Skin epidermis (tissue), 12 donors: ENCODE results near the gene AHNAK2.

Experiments used
- H3K27ac ChIP-seq, 21 experiments: fragments of 200-600 bp; sonication (generic) in 11 of 21; one replicate each; pipeline ENCODE4 v1.5.0; 2020; ENCODE audit warnings: mild to moderate bottlenecking in 3 of 21, inconsistent platforms in 2 of 21, moderate library complexity in 2 of 21
- H3K4me3 ChIP-seq, 7 experiments: fragments of 200-600 bp; sonication (generic) in 2 of 7; one replicate each; pipeline ENCODE4 v1.5.0; 2020; ENCODE audit warnings: inconsistent platforms in 2 of 7, mild to moderate bottlenecking in 2 of 7, moderate library complexity in 1 of 7

The AHNAK2 gene

DNA sequence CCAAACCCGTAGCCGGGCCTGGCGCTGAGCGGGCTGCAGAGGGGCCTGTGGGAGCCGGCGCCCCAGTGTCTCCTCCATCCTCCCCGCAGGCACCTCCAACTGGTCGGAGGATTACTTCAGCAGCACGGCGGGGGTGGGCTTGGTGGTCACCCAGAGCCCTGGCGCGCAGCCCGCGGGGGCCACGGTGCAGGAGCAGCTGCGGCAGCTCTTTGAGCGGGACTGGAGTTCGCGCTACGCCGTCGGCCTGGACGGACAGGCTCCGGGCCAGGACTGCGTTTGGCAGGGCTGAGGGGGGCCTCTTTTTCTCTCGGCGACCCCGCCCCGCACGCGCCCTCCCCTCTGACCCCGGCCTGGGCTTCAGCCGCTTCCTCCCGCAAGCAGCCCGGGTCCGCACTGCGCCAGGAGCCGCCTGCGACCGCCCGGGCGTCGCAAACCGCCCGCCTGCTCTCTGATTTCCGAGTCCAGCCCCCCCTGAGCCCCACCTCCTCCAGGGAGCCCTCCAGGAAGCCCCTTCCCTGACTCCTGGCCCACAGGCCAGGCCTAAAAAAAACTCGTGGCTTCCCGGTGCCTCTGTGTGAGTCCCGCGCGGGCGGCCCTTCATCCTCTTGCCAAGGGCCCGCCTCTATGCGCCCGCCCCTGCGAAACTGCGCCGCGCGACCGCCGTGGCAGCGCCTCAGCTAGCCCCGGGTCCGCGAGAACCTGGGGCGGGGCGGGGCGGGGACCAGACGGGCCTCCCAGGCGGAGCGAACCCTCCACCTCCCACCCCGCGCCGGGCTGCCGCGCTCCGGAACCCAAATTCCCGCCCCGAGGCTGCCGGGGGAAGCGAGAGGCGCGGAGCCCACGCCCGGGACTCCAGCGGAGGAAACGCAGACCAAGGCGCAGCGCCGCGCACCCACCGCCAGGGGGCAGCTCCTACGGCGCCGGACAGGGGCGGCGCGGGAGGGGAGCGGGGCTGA is 45.2 kb downstream of the AHNAK2 start:
- Histone ChIP-seq H3K27ac (peak overlapping the region in 17 of 21 experiments; percentile 1 to 79 (median 52)), H3K4me3 (peak overlapping the region; percentile 41 to 55 (median 52))

DNA sequence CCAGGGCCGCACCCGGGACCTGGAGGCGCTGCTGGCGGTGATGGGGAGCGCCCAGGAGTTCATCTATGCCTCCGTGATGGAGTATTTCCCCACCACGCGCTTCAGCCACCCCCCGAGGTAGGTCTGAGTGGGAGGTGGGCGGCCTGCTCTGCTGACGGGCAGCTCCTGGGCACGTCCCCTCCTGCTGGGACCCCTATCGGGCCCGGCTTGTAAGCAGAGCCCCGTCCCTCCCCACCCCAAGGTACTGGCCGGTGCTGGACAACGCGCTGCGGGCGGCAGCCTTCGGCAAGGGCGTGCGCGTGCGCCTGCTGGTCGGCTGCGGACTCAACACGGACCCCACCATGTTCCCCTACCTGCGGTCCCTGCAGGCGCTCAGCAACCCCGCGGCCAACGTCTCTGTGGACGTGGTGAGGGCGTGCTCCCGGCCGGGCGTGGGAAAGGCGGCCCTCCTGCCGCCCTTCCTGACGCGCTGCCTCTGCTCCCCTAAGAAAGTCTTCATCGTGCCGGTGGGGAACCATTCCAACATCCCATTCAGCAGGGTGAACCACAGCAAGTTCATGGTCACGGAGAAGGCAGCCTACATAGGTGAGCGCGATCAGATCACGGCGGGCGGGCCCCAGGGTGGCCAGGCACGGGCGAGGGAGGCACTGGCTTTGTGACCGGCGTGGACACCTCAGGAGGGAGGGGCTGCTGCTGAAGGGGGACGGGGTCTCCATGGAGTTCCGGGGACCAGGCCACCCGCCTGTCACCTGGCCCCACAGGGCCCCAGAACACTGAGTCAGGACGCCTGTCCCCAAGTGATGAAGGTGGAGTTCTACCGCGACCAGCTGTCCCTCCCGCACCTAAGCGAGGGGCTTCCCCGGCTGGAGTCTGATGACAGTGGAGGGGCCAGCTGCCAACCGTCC is 46.2 kb downstream of the AHNAK2 start:
- Histone ChIP-seq H3K4me3 (peak overlapping the region in 2 of 7 experiments; percentile 44 to 53), H3K27ac (no peak overlapping the region)

DNA sequence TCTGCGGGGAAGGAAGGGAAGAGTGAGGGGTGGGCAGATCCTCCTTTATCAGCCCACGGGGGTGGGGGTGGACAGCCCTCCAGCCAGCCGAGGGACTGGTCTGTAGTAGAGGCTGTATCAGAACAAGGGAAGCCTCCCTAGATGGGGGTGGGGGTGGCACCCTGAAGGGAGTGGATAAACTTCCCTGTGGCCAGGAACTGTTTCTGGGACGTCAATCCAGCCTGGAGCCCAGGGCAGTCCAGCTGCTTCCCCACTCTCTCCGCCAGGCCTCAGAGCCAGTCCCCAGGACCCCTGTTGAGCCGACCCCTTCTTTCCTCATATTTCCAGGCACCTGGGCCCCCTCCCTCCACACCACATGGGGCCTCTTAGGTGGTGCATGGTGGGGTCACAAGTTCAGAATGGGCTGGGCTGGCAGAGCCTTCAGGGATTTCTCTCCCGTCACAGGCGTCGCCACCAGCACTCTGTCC is 46.8 kb downstream of the AHNAK2 start:
- Histone ChIP-seq H3K27ac (no peak overlapping the region), H3K4me3 (no peak overlapping the region)

DNA sequence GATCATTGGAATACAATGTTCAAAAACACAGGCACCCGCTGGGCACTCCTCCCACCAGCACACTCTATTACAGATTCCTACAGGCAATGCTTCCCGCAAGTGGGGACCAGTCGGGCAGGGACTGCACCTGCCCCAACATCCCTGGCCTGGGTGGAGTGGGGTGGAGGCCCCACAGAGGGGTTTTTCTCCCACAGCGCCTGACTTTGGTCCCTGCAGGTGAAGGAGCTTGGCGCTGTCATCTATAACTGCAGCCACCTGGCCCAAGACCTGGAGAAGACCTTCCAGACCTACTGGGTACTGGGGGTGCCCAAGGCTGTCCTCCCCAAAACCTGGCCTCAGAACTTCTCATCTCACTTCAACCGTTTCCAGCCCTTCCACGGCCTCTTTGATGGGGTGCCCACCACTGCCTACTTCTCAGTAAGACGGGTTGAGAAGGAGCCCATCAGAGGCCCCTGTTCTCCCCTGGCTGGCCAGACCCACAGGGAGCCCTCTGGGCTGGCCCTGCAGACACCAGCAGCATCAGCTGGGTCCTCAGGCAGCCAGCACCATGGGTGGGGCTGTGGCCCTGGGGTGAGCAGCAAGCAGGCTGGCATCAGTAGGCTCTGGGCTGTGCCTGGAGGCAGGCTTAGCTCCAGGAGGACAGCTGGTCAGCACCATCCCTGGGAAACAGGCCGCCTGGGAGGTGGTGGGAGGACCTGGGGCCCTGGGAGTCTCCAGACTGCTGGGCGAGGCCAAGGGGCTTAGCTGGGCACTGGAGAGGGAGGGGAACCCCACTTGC is 47.5 kb downstream of the AHNAK2 start:
- no peak overlapping the region for H3K4me3 ChIP-seq
- H3K27ac ChIP-seq: no peak overlapping the region

DNA sequence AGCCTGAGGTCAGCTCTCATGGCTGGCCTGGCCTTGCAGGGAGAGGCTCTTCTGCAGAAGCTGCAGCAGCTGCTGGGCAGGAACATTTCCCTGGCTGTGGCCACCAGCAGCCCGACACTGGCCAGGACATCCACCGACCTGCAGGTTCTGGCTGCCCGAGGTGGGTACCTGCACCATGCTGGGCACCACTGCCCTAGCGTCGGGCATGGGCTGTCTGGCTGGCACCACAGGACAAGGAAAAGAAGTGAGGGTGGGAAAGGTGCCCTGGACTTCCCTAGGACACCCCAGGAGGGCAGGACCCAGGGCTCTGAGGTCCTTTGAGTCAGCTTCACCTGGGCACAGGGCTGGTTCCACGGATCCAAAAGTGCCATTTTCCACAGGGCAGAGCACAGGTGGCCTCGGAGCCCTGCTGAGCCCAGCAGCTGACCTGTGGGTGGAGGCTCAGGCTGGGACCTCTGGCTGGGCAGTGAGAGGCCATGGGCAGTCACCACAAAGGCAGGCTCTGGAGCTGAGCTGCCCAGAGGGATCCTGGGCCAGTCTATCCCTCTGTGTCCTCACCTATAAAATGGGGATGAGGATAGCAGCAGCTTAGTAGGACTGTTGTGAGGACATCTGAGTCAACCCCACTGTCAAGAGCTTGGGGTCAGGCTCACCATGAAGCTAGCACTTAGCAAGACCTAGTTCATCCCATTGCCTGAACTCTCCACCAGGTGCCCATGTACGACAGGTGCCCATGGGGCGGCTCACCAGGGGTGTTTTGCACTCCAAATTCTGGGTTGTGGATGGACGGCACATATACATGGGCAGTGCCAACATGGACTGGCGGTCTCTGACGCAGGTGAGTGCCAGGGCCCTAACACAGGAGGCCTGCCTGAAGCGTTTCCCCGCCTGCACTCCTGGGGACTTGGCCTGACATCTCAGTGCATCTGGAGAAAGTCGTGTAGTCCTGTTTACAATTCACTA is 48.6 kb downstream of the AHNAK2 start:
- Histone ChIP-seq H3K4me3 (no peak overlapping the region), H3K27ac (no peak overlapping the region)

DNA sequence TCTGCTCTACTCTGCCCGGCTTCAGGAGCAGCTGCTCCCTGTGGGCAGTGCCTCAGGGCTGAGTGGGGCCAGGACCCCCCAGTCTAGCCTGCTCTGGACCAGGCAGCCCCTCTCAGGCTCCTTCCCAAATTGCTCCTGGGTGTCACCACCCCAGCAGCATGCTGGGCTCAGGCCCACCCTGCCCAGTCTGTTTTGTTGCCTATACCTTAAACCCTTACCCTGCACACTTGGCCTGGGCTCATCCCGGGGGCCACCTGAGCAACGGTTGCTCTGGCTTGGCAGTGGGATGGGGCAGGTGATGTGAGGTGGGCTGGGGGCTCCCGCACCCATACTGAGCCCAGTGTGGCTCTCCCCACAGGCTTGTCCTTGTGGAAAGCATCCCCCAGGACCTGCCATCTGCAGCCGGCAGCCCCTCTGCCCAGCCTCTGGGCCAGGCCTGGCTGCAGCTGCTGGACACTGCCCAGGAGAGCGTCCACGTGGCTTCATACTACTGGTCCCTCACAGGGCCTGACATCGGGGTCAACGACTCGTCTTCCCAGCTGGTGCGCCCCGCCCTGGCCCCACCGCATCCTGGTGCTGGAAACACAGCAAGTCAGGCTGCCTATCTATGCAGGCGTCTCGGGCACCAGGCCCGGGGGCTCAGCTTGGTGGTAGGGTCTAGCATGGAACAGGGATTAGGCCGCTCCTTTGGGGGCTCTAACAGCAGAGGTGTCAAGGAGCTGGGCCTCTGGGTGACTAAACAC is 49.6 kb downstream of the AHNAK2 start:
- H3K4me3 ChIP-seq: no peak overlapping the region
- H3K27ac ChIP-seq: no peak overlapping the region

DNA sequence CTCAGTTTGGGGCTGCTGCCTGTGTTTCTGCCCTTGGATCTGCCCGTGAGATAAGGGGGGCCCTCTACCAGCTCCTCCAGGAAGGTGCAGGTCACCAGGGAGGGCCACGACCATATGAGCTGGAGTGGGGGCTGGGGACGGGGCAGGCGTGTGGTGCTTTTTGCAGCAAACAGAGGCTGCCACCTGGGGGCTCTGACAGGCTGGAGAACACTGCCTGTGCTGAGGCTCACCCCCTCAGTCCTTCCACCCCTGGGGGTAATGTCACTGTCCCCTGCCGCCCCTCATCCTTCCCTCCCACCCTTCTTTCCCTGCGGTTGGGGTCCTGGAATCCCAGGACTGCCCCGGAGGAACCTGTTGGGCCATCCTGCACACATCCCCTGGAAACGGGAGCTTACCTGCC is 50.3 kb downstream of the AHNAK2 start:
- H3K4me3 ChIP-seq: no peak overlapping the region
- no peak overlapping the region for H3K27ac ChIP-seq

DNA sequence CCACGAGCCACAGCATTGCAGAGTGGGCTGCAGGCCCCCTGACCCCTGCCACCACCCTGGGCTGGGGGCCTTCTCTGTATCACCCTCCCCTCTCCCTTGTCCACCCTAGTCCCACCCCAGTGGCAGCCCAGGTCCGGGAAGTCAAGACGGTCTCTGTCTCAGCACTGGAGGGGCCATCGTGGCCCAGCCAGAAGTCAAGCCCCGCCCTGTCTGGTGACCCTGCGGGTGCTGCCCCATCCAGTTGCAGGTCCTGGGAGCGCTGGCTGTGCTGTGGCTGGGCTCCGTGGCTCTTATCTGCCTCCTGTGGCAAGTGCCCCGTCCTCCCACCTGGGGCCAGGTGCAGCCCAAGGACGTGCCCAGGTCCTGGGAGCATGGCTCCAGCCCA is 50.8 kb downstream of the AHNAK2 start:
- Histone ChIP-seq H3K4me3 (no peak overlapping the region), H3K27ac (no peak overlapping the region)

DNA sequence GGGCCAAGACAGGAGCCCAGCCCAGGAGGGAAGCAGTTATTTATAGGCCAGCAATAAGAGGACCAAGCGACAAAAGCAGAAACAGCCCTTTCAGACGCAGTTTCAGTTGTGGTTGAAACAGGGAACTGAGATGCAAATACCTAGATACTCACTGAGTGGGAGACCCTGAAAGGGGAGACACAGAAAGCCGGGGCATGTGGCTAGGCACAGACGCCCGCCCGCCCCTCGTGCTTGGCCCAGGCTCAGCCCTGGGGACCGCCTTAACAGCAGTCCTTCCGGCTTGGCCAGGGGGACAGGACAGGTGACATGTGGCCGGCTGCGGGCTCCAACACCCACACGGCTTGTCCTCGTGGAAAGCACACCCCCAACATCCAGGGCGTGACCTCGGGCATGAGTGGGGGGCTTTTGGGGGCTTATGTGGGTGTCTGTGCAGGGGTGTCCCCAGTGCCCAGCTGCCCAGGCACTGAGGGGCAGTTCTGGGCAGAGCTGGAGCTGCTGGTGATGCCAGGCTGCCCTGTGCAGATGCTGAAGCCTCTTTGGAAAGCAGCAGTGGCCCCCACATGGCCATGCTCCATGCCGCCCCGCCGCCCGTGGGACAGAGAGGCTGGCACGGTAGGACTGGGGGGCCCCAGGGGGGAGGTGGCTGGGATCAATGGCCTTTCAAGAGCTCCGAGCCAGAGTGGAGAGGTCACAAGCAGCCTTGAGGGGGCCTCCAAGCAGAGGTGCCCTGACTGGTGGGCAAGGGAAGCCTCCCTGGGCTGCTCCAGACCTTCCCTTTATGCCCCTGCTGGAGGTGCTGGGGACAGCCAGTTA is 51.3 kb downstream of the AHNAK2 start:
- peak overlapping the region in 2 of 21 experiments; percentile 7 to 39 for H3K27ac ChIP-seq
- no peak overlapping the region for H3K4me3 ChIP-seq

DNA sequence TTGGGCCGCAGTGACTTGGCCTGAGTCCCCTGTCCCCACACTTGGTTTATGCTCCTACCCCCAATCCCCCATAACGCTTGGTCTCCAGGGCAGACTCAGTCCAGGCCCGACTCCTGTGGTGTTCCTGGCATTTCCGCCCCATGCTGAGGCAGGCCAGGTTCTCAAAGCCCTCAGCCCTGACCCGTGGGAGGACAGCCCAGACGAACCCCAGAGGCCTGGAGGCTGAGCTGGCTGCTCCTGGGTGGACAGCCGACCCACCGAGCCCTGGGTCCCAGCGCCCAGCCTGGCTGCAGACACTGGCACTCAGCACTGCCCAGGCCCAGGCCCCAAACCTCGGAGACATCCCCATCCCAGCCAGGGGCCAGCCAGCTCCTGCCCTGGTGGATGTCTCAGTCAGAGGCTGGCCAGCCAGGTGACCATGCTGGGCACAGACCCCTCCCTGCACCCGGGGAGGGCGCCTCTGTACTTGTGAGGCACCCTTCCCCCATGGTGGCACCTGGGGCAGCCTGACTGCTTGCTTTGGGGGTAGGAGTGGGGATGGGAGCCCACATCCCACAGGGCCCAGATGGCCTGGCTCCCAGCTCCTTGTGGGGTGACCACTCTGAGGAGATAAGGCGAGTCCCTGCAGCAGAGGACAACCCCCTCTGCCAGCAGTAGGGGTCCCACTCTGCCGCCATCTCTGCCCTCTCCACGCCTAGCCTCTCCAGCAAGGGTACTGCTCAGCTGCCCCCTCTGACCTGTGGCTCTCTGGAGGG is 52.1 kb downstream of the AHNAK2 start:
- Histone ChIP-seq H3K4me3 (no peak overlapping the region), H3K27ac (peak overlapping the region in 4 of 21 experiments; percentile 12 to 39 (median 20))

DNA sequence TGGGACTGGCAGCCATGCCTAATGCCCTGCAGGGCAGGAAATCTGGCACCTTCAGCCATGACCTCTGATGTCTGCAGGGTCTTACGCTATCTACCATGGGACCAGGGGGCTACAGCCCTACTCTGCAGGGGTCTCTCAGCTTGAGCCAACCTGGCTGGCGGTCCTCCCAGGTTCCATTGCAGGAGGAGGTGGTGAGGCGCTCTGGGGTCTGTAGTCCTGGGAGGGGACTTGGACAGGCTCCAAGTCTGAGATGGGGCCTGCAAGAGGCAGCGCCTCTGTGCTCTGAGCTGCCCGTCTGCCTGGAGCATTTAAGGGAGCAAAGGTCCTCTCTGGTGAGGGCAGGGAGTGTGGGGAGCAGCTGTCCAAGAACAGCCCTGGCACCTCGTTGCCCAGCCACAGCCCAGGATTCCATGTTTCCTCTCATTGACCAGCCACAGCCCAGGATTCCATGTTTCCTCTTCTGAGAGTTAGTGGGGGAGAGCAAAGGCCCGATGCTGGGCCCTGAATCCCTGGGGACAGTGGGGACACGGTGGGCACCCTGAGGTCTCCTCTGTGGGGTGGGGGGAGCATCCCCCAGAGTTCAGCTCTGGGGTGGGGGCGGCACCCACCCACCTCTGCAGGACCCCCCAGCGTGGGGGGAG is 52.8 kb downstream of the AHNAK2 start:
- peak overlapping the region in 1 of 7 experiments; percentile 8 for H3K4me3 ChIP-seq
- peak overlapping the region in 3 of 21 experiments; percentile 37 to 57 (median 39) for H3K27ac ChIP-seq

DNA sequence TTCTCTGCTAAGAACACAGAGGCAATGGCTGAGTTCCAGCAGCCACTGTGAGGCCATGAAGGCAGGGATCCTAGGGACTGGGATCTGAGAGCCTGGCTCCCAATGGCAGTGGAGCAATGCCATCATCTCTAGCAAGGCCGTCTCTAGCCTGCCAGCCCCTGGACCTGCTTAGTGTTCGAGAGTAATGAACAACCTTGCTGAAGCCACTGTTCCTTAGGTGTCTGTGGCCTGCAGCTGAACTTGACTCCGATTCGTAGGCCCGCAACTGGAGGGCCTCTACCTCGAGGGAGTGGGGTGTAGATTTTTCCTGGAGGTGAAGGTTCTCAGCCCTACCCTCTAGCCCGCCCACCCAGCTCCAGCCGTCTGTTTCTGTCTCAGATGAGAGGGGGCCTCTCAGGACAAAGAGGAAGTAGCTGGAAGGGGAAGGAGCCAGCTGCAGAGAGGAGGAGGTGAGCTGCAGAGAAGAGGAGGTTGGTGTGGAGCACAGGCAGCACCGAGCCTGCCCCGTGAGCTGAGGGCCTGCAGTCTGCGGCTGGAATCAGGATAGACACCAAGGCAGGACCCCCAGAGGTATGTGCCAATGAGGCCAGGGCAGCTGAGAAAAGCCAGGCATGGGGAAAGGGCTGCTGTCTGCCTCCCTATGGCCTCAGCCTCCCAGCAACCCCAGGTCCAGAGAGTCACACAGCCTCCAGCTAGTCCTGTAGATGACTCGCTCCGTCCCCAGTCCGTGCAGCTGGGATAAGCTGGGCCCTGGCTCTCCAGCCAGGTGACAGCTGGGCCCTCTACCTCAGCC is 53.6 kb downstream of the AHNAK2 start, which contains the start of gene PLD4:
PLD4 (plus strand) TSS at position 459 of the 793 bp plus-strand sequence. CDS start 2,262 bp downstream, outside the sequence.
- Histone ChIP-seq H3K27ac (peak within 1 kb of the TSS in 3 of 21 experiments; percentile 37 to 57 (median 39)), H3K4me3 (peak within 1 kb of the TSS in 1 of 7 experiments; percentile 8)

DNA sequence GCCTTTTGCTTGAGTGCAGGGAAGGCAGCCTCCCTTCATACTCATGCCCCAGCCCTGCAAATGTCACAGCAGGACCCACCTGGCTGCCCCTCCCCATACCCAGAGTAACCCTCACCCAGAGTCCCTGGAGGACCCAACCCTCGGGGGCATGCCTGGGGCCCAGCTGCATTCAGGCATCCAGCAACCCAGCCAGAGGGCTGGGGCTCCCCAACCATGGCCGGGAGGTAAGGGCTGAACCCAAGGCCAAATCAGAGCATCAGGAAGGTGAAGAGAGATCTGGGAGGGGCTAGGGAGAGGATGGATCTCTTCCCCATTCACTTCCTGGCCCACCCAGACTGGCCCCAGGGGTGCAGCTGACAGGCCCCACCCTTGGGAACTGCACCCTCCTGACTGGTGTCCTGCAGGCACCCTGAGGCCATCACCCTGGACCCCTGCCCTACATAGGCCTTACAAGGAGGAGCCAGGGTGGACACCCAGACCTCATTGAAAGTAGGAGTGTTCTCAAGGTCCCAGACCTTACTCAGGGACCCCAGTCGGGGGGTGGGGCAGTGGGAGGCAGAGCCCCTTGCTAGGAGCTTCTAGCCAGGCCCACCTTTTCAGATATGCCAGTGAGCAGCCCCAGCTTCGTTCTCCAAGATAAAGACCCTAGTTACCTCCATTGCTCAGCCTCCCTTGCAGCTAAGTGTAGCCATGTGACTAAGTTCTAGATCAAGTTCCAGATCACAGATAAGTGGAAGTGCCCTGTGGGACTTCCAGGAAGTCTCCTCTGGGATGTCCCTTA is 54.3 kb downstream of the AHNAK2 start:
- Histone ChIP-seq H3K4me3 (no peak overlapping the region), H3K27ac (no peak overlapping the region)

DNA sequence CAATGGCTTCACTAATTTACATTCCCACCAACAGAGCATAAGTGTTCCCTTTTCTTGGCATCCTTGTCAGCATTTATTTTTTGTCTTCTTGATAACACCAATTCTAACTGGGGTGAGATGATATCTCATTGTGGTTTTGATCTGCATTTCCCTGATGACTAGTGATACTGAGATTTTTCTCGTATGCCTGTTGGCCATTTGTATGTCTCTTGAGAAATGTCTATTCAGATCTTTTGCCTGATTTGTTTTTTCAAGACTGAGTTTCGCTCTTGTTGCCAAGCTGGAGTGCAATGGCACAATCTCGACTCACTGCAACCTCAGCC is 58.2 kb downstream of the AHNAK2 start:
- H3K27ac ChIP-seq: no peak overlapping the region

More for the DNA sequence above, 58.2 kb downstream of the AHNAK2 start:
- no peak overlapping the region for H3K4me3 ChIP-seq
